ENCODE measurements around the gene FUCA2.

DNA sequence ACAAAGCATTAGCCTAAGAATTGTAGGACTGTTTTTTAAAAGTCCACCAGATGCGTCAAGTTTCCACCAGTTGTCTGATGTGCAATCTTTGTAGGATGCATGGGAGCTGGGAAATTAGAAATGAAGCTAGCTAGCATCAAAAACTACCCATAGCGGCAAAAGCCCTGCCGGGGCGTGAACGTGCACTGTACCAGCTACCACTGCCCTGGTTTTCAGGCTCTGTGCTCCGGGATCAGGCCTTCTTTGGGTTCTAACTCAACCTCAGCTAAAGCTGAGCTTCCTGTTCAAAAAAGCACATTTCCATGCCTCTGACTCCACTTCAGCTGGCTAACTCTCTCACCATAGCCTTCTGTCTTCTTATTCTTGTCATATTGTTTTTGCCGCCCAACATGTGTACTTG, 26.9 kb upstream of the FUCA2 start:
- TF ChIP-seq, protein P1, sequence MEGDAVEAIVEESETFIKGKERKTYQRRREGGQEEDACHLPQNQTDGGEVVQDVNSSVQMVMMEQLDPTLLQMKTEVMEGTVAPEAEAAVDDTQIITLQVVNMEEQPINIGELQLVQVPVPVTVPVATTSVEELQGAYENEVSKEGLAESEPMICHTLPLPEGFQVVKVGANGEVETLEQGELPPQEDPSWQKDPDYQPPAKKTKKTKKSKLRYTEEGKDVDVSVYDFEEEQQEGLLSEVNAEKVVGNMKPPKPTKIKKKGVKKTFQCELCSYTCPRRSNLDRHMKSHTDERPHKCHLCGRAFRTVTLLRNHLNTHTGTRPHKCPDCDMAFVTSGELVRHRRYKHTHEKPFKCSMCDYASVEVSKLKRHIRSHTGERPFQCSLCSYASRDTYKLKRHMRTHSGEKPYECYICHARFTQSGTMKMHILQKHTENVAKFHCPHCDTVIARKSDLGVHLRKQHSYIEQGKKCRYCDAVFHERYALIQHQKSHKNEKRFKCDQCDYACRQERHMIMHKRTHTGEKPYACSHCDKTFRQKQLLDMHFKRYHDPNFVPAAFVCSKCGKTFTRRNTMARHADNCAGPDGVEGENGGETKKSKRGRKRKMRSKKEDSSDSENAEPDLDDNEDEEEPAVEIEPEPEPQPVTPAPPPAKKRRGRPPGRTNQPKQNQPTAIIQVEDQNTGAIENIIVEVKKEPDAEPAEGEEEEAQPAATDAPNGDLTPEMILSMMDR (IDR thresholded peaks at IDR 0.05): no peak
- no peak for TF ChIP-seq POLR2AphosphoS5 (IDR thresholded peaks at IDR 0.05)
- no peak for TF ChIP-seq POLR2A (IDR thresholded peaks at IDR 0.05)
